A549 (cell line): ENCODE results near the gene KCNQ5. TPM values are rescaled to one million over a fixed set of nuclear protein-coding genes. Genes with fewer than 3 reads are reported as not detected.

Source experiments
- ATAC-seq, 2 experiments: fragments of 200-7000 bp in 1 of 2; fragments of >200 bp in 1 of 2; cut with Nextera tagmentation in 1 of 2; cut with Tn5 transposase in 1 of 2; 3 replicates each; pipeline versions ENCODE4 v1.8.0 to v1.9.1; 2018 to 2020; ENCODE audit warnings: mild to moderate bottlenecking in 1 of 2, moderate library complexity in 1 of 2
- CTCF ChIA-PET: fragments of 300-600 bp; sonication (Branson Sonifier 250); formaldehyde crosslinking; extraction: SDS; loops from one replicate; lab custom pipeline; 2021; ENCODE audit warnings: antibody characterized with exemption, inconsistent platforms; lab: Yijun Ruan, JAX
- POLR2A ChIA-PET: fragments of 350-600 bp; formaldehyde crosslinking; extraction: SDS; loops from one replicate; lab custom pipeline; 2021; ENCODE audit warnings: antibody characterized with exemption, inconsistent platforms; lab: Yijun Ruan, JAX
- DNase-seq, 2 experiments: peaks; one replicate each; pipeline versions ENCODE4 v3.0.0 to v3.0.0-alpha.2; 2011 to 2016; ENCODE audit warnings: low read depth in 1 of 2, low spot score in 1 of 2
- FAIRE-seq: peaks from 2 replicates; lab custom pipeline; 2011; peaks lifted over from hg19 to GRCh38; lab: Jason Lieb, UNC
- H3K27ac ChIP-seq, 2 experiments: fragments of >200 bp; sonication (Bioruptor Twin); formaldehyde crosslinking; 3 replicates each; pipeline ENCODE4 v1.5.1; 2016 to 2017
- H3K4me1 ChIP-seq: fragments of >200 bp; sonication (Bioruptor Twin); formaldehyde crosslinking; 3 replicates; pipeline ENCODE4 v1.6.1; 2016
- H3K4me2 ChIP-seq: fragments of >200 bp; sonication (Bioruptor Twin); formaldehyde crosslinking; 3 replicates; pipeline ENCODE4 v1.6.1; 2016
- H3K4me3 ChIP-seq: fragments of >200 bp; sonication (Bioruptor Twin); formaldehyde crosslinking; 3 replicates; pipeline ENCODE4 v1.5.1; 2016
- H3K9me3 ChIP-seq: fragments of >200 bp; sonication (Bioruptor Twin); formaldehyde crosslinking; 3 replicates; pipeline ENCODE4 v1.6.1; 2016
- CBX8 ChIP-seq: fragments of 200-600 bp; sonication (generic); IDR thresholded peaks from 2 replicates; pipeline ENCODE4 v1.6.1; 2016
- CEBPB ChIP-seq, 2 experiments: fragments of >200 bp in 1 of 2; sonication (Bioruptor Twin) in 1 of 2; formaldehyde crosslinking in 1 of 2; IDR thresholded peaks; 2 replicates each; pipeline ENCODE4 v1.6.1; 2012 to 2016
- CHD2 ChIP-seq: fragments of 150-350 bp; IDR thresholded peaks from 2 replicates; pipeline ENCODE4 v1.6.1; 2014; ENCODE audit warnings: low read length; ENCODE audit not compliant: partially characterized antibody
- CHD4 ChIP-seq: fragments of 200-600 bp; sonication (generic); IDR thresholded peaks from 2 replicates; pipeline ENCODE4 v1.6.1; 2016; ENCODE audit warnings: antibody characterized with exemption, mild to moderate bottlenecking, borderline replicate concordance
- EHF ChIP-seq: fragments of 250-450 bp; sonication (Bioruptor Pico); IDR thresholded peaks from 2 replicates; pipeline ENCODE4 v1.5.0; 2020; ENCODE audit warnings: mild to moderate bottlenecking
- GATA3 ChIP-seq: IDR thresholded peaks from 2 replicates; pipeline ENCODE4 v1.6.1; 2012; ENCODE audit warnings: borderline replicate concordance
- HEYL ChIP-seq: fragments of 250-450 bp; sonication (Bioruptor Pico); IDR thresholded peaks from 2 replicates; pipeline ENCODE4 v1.8.0; 2021; ENCODE audit warnings: mild to moderate bottlenecking, moderate library complexity
- HMGXB4 ChIP-seq: fragments of 250-450 bp; sonication (Bioruptor Pico); IDR thresholded peaks from 2 replicates; pipeline ENCODE4 v1.5.0; 2021; ENCODE audit warnings: mild to moderate bottlenecking, moderate library complexity, borderline replicate concordance
- HOXB5 ChIP-seq: fragments of 250-450 bp; sonication (Bioruptor Pico); IDR thresholded peaks from 2 replicates; pipeline ENCODE4 v1.5.0; 2020; ENCODE audit warnings: mild to moderate bottlenecking, moderate library complexity
- KDM5A ChIP-seq: fragments of 200-600 bp; sonication (generic); IDR thresholded peaks from 2 replicates; pipeline ENCODE4 v1.6.1; 2016; ENCODE audit warnings: antibody characterized with exemption, mild to moderate bottlenecking
- PHF8 ChIP-seq: fragments of 200-600 bp; sonication (generic); IDR thresholded peaks from 2 replicates; pipeline ENCODE4 v1.6.1; 2016; ENCODE audit warnings: low read depth, mild to moderate bottlenecking, antibody characterized with exemption, moderate library complexity, borderline replicate concordance
- POLR2A ChIP-seq: IDR thresholded peaks from 2 replicates; pipeline ENCODE4 v1.6.1; 2012; ENCODE audit warnings: mild to moderate bottlenecking, low read length
- POLR2AphosphoS2 ChIP-seq: conservative IDR thresholded peaks from 2 replicates; pipeline ENCODE4 v1.6.1; 2012; ENCODE audit warnings: low read length, improper control_type of control experiment, inconsistent platforms
- RARB ChIP-seq: fragments of 250-450 bp; sonication (Bioruptor Pico); IDR thresholded peaks from 2 replicates; pipeline ENCODE4 v1.8.0; 2021; ENCODE audit warnings: mild to moderate bottlenecking, moderate library complexity
- SMC3 ChIP-seq: fragments of >200 bp; sonication (Bioruptor Twin); formaldehyde crosslinking; IDR thresholded peaks from 3 replicates; pipeline ENCODE4 v1.6.1; 2018; ENCODE audit warnings: inconsistent platforms
- ZSCAN20 ChIP-seq: fragments of 250-450 bp; sonication (Bioruptor Pico); IDR thresholded peaks from 2 replicates; pipeline ENCODE4 v1.8.0; 2022; ENCODE audit warnings: mild to moderate bottlenecking, moderate library complexity
- WGBS: methylation state at CpG from one replicate; pipeline ENCODE4 v1.1.6; 2017; ENCODE audit errors: missing lambda C conversion rate; 5-methylcytosine and 5-hydroxymethylcytosine counted together
- polyA plus RNA-seq, 4 experiments: library from polyadenylated mRNA; depleted of rRNA in 3 of 4; stranded (reverse); fragments of >200 nt; fragmentation: RNase III in 1 of 4; extraction: RNeasy Plus Mini Kit Qiagen cat#74134 plus additional on column Dnase treatment in 1 of 4; gene quantifications; 2 replicates in 3 of 4; 3 replicates in 1 of 4; pipeline ENCODE4 v1.2.3, GENCODE V29; 2011 to 2017
- TF ChIP-seq, protein P1 (sequence below): fragments of 150-350 bp; IDR thresholded peaks from 2 replicates; pipeline ENCODE4 v1.6.1; 2014; ENCODE audit warnings: low read depth, mild to moderate bottlenecking, low read length
- TF ChIP-seq, protein P2 (sequence below): fragments of >200 bp; sonication (Bioruptor Twin); formaldehyde crosslinking; IDR thresholded peaks from 2 replicates; pipeline ENCODE4 v1.6.1; 2016
- TF ChIP-seq, protein P3 (sequence below): fragments of >200 bp; sonication (Bioruptor Twin); formaldehyde crosslinking; IDR thresholded peaks from 3 replicates; pipeline ENCODE4 v1.6.1; 2016
- TF ChIP-seq, protein P4 (sequence below): fragments of 200-600 bp; sonication (generic); IDR thresholded peaks from 2 replicates; pipeline ENCODE4 v1.6.1; 2016; ENCODE audit warnings: antibody characterized with exemption, mild to moderate bottlenecking, moderate library complexity
- TF ChIP-seq, protein P5 (sequence below): IDR thresholded peaks from 2 replicates; pipeline ENCODE4 v1.6.1; 2012

KCNQ5 gene
- polyA plus RNA-seq, 2 of the 4 experiments (the other 2 are of a cell fraction), result 1.2 to 1.3 TPM

- CTCF ChIA-PET, result no interaction called here
- DNase-seq (no peak), ATAC-seq (no peak), FAIRE-seq (no peak)
- TF ChIP-seq, protein P1, sequence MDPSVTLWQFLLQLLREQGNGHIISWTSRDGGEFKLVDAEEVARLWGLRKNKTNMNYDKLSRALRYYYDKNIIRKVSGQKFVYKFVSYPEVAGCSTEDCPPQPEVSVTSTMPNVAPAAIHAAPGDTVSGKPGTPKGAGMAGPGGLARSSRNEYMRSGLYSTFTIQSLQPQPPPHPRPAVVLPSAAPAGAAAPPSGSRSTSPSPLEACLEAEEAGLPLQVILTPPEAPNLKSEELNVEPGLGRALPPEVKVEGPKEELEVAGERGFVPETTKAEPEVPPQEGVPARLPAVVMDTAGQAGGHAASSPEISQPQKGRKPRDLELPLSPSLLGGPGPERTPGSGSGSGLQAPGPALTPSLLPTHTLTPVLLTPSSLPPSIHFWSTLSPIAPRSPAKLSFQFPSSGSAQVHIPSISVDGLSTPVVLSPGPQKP, result no peak
- Histone ChIP-seq H3K4me3 (no peak overlapping the region), H3K4me2 (no peak overlapping the region), H3K9me3 (no peaks in the 10 kb centered on the region), H3K27ac (no peak overlapping the region), H3K4me1 (no peaks in the 10 kb centered on the region)
- POLR2A ChIA-PET, result no interaction called here
- 72% methylated on average over 1 of the region's 1 CpG for WGBS
Observed at GRCh38 chr6:72776456-72776855, 154.6 kb downstream of the KCNQ5 start.

GRCh38 chr6:72781624-72782023 is 159.8 kb downstream of the KCNQ5 start:
- Histone ChIP-seq H3K9me3 (no peaks in the 10 kb centered on the region), H3K4me3 (no peak overlapping the region), H3K27ac (no peak overlapping the region), H3K4me2 (no peak overlapping the region), H3K4me1 (peaks cover 6% of the 10 kb centered on the region; the same call in 1 of the 3 replicates)
- ChIA-PET CTCF (interaction anchor here (1.3 kb wide), 1 partner anchor 165 kb away, joined by 3 read pairs; no protein-coding TSS in a partner anchor), POLR2A (no interaction called here)
- FAIRE-seq (no peak), ATAC-seq (no peak), DNase-seq (no peak)
- TF ChIP-seq, protein P2, sequence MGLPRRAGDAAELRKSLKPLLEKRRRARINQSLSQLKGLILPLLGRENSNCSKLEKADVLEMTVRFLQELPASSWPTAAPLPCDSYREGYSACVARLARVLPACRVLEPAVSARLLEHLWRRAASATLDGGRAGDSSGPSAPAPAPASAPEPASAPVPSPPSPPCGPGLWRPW, result no peak
- TF ChIP-seq CHD4 (no peak), CBX8 (no peak), CEBPB (IDR thresholded peaks at IDR 0.05) (no peak)

DNA sequence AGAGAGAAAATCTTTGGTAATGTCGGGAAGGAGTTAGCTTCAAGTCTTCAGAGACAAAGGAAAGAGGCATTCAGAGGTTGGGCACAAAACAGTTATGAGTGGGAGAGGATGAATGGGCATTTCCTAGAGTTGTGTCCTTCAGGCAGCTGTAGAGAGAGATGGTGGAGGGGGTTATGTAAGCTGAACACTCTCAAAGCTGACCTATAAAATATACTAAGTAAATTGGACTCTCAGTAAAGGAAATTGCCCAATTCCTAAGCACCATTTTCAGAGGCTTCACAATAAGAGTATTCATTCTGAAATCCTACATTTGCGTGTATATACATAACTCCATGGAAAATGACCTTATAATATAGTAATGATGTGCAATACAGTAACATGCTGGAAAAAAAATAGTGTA is 161.2 kb downstream of the KCNQ5 start:
- TF ChIP-seq POLR2AphosphoS2 (no peak), GATA3 (no peak), RARB (CRISPR knock-in tag) (no peak), POLR2A (no peak), ZSCAN20 (CRISPR knock-in tag) (no peak)
- ATAC-seq (no peak), DNase-seq (no peak), FAIRE-seq (no peak)
- Histone ChIP-seq H3K4me3 (no peak overlapping the region), H3K27ac (no peak overlapping the region), H3K9me3 (no peaks in the 10 kb centered on the region), H3K4me2 (no peak overlapping the region), H3K4me1 (peaks cover 18% of the 10 kb centered on the region)
- WGBS, result 60% methylated on average over 2 of the region's 2 CpGs
- ChIA-PET POLR2A (no interaction called here), CTCF (no interaction called here)

GRCh38 chr6:72783666-72784065 is 161.8 kb downstream of the KCNQ5 start:
- ChIA-PET POLR2A (no interaction called here), CTCF (no interaction called here)
- no peak for ATAC-seq
- Histone ChIP-seq H3K4me2 (peak overlapping the region; percentile 17; the same call in 1 of the 3 replicates), H3K4me1 (peaks cover 22% of the 10 kb centered on the region), H3K4me3 (no peak overlapping the region), H3K9me3 (no peaks in the 10 kb centered on the region), H3K27ac (no peak overlapping the region)
- no peak for FAIRE-seq
- WGBS, result 64% methylated on average over 1 of the region's 1 CpG
- DNase-seq, result no peak
- TF ChIP-seq RARB (CRISPR knock-in tag), result no peak
- TF ChIP-seq, protein P3, sequence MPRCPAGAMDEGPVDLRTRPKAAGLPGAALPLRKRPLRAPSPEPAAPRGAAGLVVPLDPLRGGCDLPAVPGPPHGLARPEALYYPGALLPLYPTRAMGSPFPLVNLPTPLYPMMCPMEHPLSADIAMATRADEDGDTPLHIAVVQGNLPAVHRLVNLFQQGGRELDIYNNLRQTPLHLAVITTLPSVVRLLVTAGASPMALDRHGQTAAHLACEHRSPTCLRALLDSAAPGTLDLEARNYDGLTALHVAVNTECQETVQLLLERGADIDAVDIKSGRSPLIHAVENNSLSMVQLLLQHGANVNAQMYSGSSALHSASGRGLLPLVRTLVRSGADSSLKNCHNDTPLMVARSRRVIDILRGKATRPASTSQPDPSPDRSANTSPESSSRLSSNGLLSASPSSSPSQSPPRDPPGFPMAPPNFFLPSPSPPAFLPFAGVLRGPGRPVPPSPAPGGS, result no peak
- no peak for TF ChIP-seq KDM5A
- TF ChIP-seq HOXB5 (CRISPR knock-in tag), result no peak
- no peak for TF ChIP-seq PHF8

- Histone ChIP-seq H3K27ac (no peak overlapping the region), H3K4me1 (peaks cover 22% of the 10 kb centered on the region), H3K4me2 (no peak overlapping the region), H3K9me3 (no peaks in the 10 kb centered on the region), H3K4me3 (no peak overlapping the region)
- FAIRE-seq (no peak), ATAC-seq (no peak), DNase-seq (no peak)
- 56% methylated on average over 3 of the region's 3 CpGs for WGBS
- ChIA-PET CTCF (no interaction called here), POLR2A (no interaction called here)
- TF ChIP-seq HEYL (CRISPR knock-in tag) (no peak), HMGXB4 (no peak), SMC3 (no peak), EHF (CRISPR knock-in tag) (no peak), CHD2 (no peak)
- TF ChIP-seq, protein P4, sequence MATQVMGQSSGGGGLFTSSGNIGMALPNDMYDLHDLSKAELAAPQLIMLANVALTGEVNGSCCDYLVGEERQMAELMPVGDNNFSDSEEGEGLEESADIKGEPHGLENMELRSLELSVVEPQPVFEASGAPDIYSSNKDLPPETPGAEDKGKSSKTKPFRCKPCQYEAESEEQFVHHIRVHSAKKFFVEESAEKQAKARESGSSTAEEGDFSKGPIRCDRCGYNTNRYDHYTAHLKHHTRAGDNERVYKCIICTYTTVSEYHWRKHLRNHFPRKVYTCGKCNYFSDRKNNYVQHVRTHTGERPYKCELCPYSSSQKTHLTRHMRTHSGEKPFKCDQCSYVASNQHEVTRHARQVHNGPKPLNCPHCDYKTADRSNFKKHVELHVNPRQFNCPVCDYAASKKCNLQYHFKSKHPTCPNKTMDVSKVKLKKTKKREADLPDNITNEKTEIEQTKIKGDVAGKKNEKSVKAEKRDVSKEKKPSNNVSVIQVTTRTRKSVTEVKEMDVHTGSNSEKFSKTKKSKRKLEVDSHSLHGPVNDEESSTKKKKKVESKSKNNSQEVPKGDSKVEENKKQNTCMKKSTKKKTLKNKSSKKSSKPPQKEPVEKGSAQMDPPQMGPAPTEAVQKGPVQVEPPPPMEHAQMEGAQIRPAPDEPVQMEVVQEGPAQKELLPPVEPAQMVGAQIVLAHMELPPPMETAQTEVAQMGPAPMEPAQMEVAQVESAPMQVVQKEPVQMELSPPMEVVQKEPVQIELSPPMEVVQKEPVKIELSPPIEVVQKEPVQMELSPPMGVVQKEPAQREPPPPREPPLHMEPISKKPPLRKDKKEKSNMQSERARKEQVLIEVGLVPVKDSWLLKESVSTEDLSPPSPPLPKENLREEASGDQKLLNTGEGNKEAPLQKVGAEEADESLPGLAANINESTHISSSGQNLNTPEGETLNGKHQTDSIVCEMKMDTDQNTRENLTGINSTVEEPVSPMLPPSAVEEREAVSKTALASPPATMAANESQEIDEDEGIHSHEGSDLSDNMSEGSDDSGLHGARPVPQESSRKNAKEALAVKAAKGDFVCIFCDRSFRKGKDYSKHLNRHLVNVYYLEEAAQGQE, result no peak
- TF ChIP-seq, protein P5, sequence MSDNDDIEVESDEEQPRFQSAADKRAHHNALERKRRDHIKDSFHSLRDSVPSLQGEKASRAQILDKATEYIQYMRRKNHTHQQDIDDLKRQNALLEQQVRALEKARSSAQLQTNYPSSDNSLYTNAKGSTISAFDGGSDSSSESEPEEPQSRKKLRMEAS, result no peak
Observed at GRCh38 chr6:72784071-72784470, 162.2 kb downstream of the KCNQ5 start.
